Kidney epithelial cell (primary cell): ENCODE measurements around the gene KIF2C. TPM values are rescaled to one million over a fixed set of nuclear protein-coding genes. Genes with fewer than 3 reads are reported as not detected.

Source experiments
- DNase-seq: peaks from one replicate; pipeline ENCODE4 v3.0.0-alpha.2; 2010; ENCODE audit warnings: low read depth
- H3K27me3 ChIP-seq: 2 replicates; pipeline ENCODE4 v1.6.0; 2011; ENCODE audit warnings: low read length; ENCODE audit not compliant: control insufficient read depth, insufficient read depth
- H3K36me3 ChIP-seq: 2 replicates; pipeline ENCODE4 v1.5.1; 2011; ENCODE audit warnings: low read length; ENCODE audit not compliant: control insufficient read depth, insufficient read depth
- H3K4me3 ChIP-seq: 2 replicates; pipeline ENCODE4 v1.5.1; 2011; ENCODE audit warnings: low read depth, mild to moderate bottlenecking, control low read depth, low read length
- total RNA-seq: library from RNA; depleted of rRNA; stranded (reverse); fragments of >200 nt; gene quantifications from 2 replicates; pipeline ENCODE4 v1.2.3, GENCODE V29; 2015
- TF ChIP-seq, protein P1 (sequence below): IDR thresholded peaks from 2 replicates; pipeline ENCODE4 v1.5.1; 2011; ENCODE audit warnings: mild to moderate bottlenecking, moderate library complexity, low read length, control low read depth, inconsistent platforms; ENCODE audit not compliant: insufficient read depth, poor library complexity, severe bottlenecking

The KIF2C gene
- total RNA-seq, 1 donor from 2014 or later: 9.5 TPM

- Histone ChIP-seq H3K36me3 (peaks cover 1% of the 10 kb centered on the region), H3K27me3 (no peaks in the 10 kb centered on the region), H3K4me3 (peak within 1 kb of the TSS; percentile 80)
- DNase-seq: peak; percentile 78
- TF ChIP-seq, protein P1, sequence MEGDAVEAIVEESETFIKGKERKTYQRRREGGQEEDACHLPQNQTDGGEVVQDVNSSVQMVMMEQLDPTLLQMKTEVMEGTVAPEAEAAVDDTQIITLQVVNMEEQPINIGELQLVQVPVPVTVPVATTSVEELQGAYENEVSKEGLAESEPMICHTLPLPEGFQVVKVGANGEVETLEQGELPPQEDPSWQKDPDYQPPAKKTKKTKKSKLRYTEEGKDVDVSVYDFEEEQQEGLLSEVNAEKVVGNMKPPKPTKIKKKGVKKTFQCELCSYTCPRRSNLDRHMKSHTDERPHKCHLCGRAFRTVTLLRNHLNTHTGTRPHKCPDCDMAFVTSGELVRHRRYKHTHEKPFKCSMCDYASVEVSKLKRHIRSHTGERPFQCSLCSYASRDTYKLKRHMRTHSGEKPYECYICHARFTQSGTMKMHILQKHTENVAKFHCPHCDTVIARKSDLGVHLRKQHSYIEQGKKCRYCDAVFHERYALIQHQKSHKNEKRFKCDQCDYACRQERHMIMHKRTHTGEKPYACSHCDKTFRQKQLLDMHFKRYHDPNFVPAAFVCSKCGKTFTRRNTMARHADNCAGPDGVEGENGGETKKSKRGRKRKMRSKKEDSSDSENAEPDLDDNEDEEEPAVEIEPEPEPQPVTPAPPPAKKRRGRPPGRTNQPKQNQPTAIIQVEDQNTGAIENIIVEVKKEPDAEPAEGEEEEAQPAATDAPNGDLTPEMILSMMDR: no peak
Measured at GRCh38 chr1:44775078-44775929, 35.7 kb downstream of the KIF2C start, which contains the start of gene RPS8. Gene RPS8 (plus strand): TSS chr1:44775540. CDS start chr1:44775597, 57 bp downstream.

DNA sequence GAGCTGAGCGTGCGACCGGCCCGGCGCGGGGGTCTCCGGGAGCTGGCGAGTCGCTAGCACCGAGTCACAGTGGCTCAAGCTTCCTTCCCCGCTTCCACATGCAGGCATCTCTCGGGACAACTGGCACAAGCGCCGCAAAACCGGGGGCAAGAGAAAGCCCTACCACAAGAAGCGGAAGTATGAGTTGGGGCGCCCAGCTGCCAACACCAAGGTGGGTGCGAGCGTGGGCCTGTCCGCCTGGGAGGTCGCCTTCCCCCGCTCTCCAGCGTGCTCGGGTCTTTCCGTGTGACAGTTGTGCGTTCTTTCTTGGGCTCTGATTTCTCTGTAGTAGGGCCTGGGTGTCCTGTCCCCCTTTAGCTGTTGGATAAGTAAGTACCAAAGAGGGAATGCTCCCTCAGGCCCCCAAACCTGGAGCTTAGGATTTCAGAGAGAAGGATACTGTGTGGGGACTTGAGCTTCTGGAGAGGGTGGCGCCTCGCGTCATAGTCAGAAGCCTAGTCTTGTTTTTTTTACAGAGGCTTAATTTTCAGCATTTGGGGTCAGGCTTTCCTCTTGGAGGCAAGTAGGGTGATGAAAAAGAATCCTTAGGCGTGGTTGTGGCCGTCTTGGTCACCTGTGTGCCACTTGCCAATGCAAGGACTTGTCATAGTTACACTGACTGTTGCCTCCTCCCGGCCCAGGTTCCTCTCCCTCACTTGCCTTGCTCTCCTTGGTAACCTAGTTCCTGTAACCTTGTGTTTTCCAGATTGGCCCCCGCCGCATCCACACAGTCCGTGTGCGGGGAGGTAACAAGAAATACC is 36.5 kb downstream of the KIF2C start:
- peaks cover 1% of the 10 kb centered on the region for H3K36me3 ChIP-seq
- TF ChIP-seq, protein P1: no peak
- H3K4me3 ChIP-seq: peak overlapping the region; percentile 80
- H3K27me3 ChIP-seq: no peaks in the 10 kb centered on the region
- no peak for DNase-seq

GRCh38 chr1:44776730-44777068 is 37.1 kb downstream of the KIF2C start:
- Histone ChIP-seq H3K36me3 (peaks cover 1% of the 10 kb centered on the region), H3K4me3 (peak overlapping the region; percentile 80), H3K27me3 (no peaks in the 10 kb centered on the region)
- DNase-seq: no peak
- TF ChIP-seq, protein P1: no peak

DNA sequence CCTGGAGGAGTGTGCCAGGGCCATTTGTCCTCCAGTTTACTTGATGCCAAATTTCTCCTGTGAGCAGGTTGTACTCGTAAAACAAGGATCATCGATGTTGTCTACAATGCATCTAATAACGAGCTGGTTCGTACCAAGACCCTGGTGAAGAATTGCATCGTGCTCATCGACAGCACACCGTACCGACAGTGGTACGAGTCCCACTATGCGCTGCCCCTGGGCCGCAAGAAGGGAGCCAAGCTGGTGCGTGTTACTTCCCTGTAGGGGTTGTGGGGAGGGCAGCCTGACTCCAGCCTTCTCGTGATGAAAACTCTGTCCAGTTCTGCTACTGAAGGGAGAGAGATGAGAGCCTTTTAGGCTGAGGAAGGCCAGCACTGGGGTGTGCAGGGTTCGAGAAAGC is 37.9 kb downstream of the KIF2C start:
- H3K36me3 ChIP-seq: peaks cover 1% of the 10 kb centered on the region
- no peak for DNase-seq
- TF ChIP-seq, protein P1: no peak

DNA sequence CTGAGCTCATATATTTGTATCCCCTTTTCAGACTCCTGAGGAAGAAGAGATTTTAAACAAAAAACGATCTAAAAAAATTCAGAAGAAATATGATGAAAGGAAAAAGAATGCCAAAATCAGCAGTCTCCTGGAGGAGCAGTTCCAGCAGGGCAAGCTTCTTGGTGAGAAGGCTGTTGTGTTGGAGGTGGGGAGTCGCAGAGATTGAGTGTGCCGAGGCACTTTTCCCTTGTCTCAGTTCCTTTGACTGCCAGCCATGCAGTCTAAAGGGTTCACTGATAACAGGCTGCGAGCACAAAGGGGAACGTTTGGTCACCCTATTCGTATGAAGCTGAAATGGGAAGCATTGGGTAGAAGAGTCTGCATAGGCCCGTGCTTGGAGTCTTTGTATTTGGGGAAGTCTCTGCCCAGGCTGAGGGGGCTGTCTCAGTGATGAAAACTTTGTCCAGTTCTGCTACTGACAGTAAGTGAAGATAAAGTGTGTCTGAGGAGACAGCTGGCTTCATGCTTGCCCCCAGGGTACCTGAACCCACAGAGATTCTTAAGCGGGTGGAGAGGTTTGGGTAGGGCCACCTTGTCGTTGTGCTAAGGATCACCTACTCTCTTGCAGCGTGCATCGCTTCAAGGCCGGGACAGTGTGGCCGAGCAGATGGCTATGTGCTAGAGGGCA is 38.5 kb downstream of the KIF2C start:
- H3K36me3 ChIP-seq: peaks cover 1% of the 10 kb centered on the region
- no peak overlapping the region for H3K4me3 ChIP-seq
- no peak for DNase-seq

More for the DNA sequence above, 37.9 kb downstream of the KIF2C start:
- H3K4me3 ChIP-seq: no peak overlapping the region
- H3K27me3 ChIP-seq: no peaks in the 10 kb centered on the region

More for the DNA sequence above, 38.5 kb downstream of the KIF2C start:
- TF ChIP-seq, protein P1: no peak
- no peaks in the 10 kb centered on the region for H3K27me3 ChIP-seq
